SW480 (cell line): ENCODE measurements around the gene JMJD7.

Experiments
- DNase-seq: peaks from one replicate; pipeline ENCODE4 v3.0.0-alpha.2; 2016; ENCODE audit warnings: low spot score

The JMJD7 gene

GRCh38 chr15:41801185-41801584 lies 26.7 kb upstream of the JMJD7 start:
- no peak for DNase-seq

- DNase-seq: no peak
Observed at GRCh38 chr15:41801850-41802455, 25.9 kb upstream of the JMJD7 start.

GRCh38 chr15:41804361-41804760 lies 23.5 kb upstream of the JMJD7 start:
- DNase-seq: no peak

DNA sequence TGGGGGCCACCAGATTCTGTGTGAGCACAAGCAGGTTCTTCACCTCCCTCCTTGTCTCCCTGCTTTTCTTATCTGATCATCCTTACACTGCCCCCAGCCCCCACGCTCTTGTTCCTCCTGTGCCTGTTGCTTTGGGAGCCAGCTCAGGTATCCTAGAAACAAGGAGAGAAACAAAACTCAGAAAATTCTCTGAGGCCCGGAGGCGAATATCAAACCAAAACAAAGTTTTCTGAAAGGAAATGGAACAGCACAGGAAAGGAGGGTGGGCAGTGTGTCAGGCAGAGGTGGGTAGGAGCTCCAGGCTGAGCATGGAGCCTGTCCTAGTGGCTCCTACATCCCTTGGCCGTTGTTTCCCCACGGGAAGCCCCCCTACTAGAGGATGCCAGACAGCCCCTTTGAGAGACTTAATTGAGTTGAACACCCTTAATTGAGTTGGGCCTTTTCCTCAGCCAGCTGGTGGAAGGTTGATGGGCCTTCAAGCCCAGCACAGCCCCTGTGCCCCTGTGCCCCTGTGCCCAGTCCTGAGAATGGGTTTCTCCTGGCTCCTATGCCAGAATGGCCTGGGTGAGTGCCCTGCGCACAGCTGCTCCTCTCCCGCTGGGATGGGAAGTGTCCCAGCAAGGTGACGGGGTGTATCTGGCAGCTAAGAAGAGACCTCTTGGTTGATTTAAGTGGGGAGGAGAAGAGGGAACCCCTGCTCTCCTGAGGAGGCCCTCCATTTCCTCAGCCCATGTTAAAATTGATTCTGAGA lies 22.8 kb upstream of the JMJD7 start:
- DNase-seq: no peak

GRCh38 chr15:41805711-41806110 lies 22.2 kb upstream of the JMJD7 start:
- DNase-seq: no peak

DNA sequence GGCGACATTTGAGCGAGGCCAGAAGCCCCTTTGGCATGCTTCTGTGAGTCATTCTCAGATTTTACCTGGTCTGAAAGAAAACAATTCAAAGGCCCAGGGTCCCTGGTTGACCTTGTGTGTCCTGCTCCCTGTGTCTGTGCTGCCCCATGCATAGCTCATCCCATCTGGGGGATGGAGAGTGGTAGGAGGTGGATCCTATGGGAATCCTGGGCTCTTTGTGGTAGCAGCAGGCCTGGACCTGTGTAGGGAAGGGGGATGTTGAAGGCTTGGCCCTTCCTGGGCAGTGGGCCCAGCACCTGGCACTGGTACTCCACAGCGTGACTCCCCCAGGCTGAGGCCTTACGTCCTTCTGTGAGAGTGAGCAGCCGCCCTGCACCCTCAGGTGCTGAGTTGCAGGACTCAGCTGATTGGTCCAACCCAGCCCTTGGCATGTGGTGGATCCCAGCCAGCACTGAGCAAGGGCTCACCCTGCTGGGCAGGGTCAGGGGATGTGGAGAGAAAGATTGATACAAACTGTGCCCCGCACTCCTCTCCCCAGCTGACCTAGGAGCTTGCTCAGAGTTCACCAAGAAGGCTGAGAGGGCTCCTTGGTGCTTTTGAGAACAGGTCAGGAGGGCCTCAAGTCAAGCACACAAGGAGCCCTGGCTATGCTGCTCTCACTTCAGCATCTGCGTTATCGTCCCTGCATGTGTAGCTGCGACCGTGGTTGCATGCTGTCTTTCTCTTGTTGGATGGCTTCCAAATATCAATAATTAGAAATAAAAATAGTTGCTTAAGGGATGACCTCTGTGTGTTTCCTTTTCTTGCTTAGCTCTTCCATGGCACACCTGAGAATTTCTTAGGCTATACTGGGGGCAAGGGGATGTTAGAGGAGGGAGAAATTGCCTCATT lies 21.4 kb upstream of the JMJD7 start:
- no peak for DNase-seq

GRCh38 chr15:41809121-41809520 lies 18.8 kb upstream of the JMJD7 start:
- no peak for DNase-seq

GRCh38 chr15:41809526-41810220 lies 18.2 kb upstream of the JMJD7 start:
- no peak for DNase-seq

DNA sequence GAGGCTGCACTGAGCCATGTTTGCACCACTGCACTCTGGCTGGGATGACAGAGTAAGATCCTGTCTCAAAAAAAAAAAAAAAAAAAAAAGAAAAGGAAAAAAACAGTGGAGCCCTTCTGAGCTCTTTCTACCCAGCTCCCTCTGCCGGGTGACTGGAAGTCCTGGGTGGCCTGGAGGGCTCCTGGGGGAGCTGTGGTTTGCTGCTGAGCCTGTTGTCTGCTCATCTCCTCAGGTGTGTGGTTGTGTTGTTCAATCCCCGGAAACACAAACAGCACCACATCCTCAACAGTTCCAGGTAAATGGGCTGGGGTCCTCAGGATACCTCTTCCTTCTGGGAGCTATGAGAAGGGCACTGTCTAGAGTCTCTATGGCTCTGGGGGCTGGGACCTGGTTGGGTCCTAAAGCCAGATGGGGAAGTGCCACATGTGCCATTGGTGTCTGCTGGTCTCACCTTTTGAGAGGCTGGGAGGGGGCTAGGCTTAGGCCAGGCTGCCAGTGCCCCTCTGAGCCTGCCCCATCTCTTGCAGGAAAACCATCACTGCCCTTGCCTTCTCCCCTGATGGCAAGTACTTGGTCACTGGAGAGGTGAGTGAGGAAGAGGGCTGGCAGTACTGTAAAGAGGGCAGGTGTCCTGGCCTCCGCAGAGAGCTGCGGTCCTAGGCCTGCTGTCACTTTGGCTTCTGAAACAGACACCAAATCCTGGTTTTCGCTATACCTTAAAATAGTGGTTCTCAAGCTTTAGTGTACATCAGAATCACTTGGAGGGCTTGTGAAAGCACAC lies 17.1 kb upstream of the JMJD7 start:
- DNase-seq: no peak

- peak; percentile 70 for DNase-seq
Observed at GRCh38 chr15:41811432-41812195, 16.3 kb upstream of the JMJD7 start.

DNA sequence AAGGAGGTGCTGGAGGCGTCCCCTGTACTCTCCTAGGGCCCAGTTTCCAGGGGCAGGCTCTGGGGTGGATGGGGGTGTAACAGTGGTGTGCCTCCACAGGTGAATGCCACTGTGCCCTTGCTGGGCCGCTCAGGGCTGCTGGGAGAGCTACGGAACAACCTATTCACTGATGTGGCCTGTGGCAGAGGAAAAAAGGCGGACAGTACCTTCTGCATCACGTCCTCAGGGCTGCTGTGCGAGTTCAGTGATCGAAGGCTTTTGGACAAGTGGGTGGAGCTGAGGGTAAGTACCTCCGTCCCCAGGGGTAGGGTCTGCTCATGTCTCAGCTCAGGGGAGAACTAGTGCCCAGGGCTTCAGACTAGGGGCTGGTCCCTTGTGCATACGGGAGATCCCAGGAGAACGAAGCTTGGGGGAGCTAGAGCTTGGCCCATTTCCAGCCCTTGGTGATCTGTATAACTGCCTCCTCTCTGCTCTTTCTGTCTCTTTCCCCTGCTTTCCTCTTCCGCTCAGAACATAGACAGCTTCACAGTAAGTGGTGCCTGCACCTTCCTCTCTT lies 15.0 kb upstream of the JMJD7 start:
- no peak for DNase-seq

DNA sequence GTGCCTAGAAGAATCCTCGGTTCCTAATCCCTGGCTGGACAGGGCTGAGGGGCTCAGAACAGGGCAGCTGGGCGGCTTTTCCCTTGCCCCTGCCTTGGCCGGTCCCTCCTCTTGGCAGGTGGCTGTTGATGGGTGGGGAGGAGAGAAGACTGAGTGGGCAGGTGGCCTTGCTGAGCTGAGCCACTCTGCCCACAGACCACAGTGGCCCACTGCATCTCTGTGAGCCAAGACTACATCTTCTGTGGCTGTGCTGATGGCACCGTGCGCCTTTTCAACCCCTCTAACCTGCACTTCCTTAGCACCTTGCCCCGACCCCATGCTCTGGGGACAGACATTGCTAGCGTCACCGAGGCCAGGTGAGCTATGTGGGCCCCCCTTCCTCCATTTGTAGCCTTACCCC lies 14.5 kb upstream of the JMJD7 start:
- DNase-seq: no peak

GRCh38 chr15:41814534-41814933 lies 13.4 kb upstream of the JMJD7 start:
- DNase-seq: no peak

DNA sequence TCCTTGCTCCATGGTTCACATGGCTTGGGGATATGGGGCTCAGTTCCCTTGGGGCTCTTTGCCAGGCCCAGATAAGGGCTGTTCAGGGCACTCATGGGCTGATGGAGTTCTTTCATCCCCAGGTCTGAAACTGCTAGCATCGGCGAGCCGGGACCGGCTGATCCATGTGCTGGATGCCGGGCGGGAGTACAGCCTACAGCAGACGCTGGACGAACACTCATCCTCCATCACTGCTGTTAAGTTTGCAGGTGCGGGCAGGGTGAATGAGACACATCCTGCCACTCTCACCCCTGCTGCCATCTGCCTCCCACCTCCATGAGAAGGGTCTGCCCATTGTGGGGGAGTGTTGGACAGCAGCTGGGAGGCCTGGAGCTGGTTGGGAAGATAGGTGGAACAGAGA lies 11.1 kb upstream of the JMJD7 start:
- no peak for DNase-seq

DNA sequence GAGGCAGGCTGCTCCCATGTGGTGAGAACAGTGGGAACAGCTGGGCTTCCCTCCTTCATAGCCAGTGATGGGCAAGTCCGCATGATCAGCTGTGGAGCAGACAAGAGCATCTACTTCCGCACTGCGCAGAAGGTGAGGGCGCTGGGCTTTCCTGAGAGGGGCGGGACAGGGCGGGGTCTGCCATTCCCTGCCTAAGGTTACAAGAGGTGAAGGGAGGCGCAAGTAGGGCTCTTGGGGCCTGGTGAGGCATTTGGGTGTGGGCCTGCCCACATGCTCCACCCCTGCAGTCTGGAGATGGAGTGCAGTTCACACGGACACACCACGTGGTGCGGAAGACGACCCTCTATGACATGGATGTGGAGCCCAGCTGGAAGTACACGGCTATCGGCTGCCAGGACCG lies 10.6 kb upstream of the JMJD7 start:
- no peak for DNase-seq

DNA sequence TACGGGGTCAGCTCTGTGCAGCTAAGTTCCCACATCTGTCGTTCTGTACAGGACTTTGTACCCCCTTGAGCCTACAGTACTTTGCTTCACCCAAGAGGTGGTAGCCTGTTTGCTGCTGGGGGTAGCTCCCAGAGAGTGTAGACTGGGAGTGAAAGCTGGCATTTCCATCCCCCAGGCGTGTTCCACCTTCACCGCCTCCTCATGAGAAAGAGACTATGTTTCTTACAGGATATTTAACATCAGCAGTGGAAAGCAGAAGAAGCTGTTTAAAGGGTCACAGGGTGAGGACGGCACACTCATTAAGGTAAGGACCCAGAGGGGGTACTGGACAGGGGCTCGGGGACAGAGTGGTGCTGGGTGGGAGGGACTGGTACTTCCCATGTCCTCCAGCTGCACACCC lies 10.1 kb upstream of the JMJD7 start:
- no peak for DNase-seq

GRCh38 chr15:41819455-41820050 lies 8.3 kb upstream of the JMJD7 start:
- DNase-seq: no peak

DNA sequence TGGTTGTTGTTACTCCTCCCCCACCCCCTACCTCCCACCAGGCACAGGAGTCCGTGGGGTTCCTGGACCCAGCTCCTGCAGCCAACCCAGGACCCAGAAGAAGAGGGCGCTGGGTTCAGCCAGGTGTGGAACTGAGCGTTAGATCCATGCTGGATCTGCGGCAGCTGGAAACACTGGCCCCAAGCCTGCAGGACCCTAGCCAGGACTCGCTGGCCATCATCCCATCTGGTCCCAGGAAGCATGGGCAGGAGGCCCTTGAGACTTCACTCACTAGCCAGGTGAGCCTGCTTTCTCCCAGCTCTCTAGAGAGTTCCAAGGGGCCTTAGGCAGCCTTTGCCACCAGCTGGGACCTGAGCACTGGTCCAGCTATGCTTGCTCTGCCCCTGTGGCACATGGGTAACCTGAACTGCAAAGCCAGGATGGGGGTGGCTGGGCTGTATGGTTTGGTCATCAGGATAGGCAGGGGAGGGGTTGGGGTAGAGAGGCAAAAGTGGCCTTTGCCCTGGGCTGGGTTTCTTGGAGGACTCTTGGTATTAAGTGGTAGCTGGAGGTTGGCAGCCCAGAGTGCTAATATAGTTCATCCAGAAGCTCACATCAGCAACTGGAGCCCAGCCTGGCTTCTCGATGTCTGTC lies 7.0 kb upstream of the JMJD7 start:
- no peak for DNase-seq

DNA sequence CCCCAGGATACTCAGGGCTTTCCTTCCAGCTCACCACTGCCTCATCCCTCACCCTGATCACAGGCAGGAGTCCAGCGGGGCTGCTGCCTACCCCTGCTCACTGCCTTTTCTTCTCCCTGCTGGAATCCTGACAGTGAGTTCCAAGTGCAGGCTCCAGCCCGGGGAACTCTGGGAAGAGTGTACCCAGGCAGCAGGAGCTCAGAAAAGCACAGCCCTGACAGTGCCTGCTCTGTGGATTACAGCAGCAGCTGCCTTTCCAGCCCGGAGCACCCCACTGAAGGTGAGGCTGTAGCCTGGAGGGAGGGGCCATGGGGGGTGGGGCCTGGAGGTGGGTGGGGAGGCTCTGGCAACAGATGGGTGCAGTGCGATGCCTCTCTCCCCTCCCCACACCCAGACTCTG lies 6.1 kb upstream of the JMJD7 start:
- no peak for DNase-seq

DNA sequence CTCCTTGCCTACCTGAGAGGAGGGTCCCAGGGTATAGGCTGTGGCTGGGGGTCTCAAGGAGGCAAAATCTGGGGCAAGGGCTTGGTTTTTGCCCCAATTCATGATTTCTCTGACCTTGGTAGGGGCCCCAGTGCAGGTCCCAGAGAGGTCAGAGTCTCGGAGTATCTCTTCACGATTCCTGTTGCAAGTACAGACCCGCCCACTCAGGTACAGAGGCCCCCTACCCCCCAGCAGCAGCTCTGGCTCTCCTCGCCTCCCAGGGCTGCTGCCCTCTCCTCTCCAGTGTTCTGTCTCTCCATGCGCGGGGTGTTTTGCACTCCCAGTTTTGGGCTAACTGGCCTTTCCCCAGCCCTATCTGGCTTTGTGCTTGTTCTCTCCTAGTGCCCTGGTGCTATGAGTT lies 5.4 kb upstream of the JMJD7 start:
- no peak for DNase-seq
